GM23338 (cell line): Measurements from ENCODE around the gene TGFBRAP1. TPM values are rescaled to one million over a fixed set of nuclear protein-coding genes. Genes with fewer than 3 reads are reported as not detected.
A peak's percentile ranks its signal among the peaks of the same experiment; 100 is the strongest.

Source experiments
- ATAC-seq: fragments of 200-7000 bp; cut with Tn5 transposase; 3 replicates; pipeline ENCODE4 v1.9.1; 2020
- DNase-seq: peaks from one replicate; pipeline ENCODE4 v3.0.0-alpha.2; 2015; ENCODE audit warnings: low spot score
- H2AFZ ChIP-seq: fragments of 200-600 bp; sonication (generic); 2 replicates; pipeline ENCODE4 v1.8.0; 2016; ENCODE audit warnings: antibody characterized with exemption, mild to moderate bottlenecking, moderate library complexity
- H3F3A ChIP-seq: fragments of 200-600 bp; sonication (generic); replicated peaks from 2 replicates; pipeline ENCODE4 v1.8.0; 2017; ENCODE audit warnings: antibody characterized with exemption, mixed run types, low read depth
- H3K27ac ChIP-seq: fragments of 200-600 bp; sonication (generic); 2 replicates; pipeline ENCODE4 v1.6.1; 2016; ENCODE audit warnings: low read depth
- H3K27me3 ChIP-seq: fragments of 200-600 bp; sonication (generic); 2 replicates; pipeline ENCODE4 v1.8.0; 2016; ENCODE audit warnings: mild to moderate bottlenecking, mixed run types, moderate library complexity; ENCODE audit not compliant: insufficient read depth
- H3K36me3 ChIP-seq: fragments of 200-600 bp; sonication (generic); 2 replicates; pipeline ENCODE4 v1.8.0; 2016; ENCODE audit warnings: mild to moderate bottlenecking; ENCODE audit not compliant: insufficient read depth
- H3K4me1 ChIP-seq: fragments of 200-600 bp; sonication (generic); 2 replicates; pipeline ENCODE4 v1.8.0; 2016; ENCODE audit warnings: mild to moderate bottlenecking, moderate library complexity; ENCODE audit not compliant: insufficient read depth
- H3K4me2 ChIP-seq: fragments of 200-600 bp; sonication (generic); 2 replicates; pipeline ENCODE4 v1.7.1; 2017; ENCODE audit warnings: mixed run types
- H3K4me3 ChIP-seq: fragments of 200-600 bp; sonication (generic); 2 replicates; pipeline ENCODE4 v1.6.1; 2016; ENCODE audit warnings: mixed run types
- H3K79me2 ChIP-seq: fragments of 200-600 bp; sonication (generic); replicated peaks from 2 replicates; pipeline ENCODE4 v1.8.0; 2017; ENCODE audit warnings: mild to moderate bottlenecking; ENCODE audit not compliant: insufficient read depth
- H3K9me2 ChIP-seq: fragments of 200-600 bp; sonication (generic); 2 replicates; pipeline ENCODE4 v1.8.0; 2017; ENCODE audit not compliant: insufficient read depth
- H4K20me1 ChIP-seq: fragments of 200-600 bp; sonication (generic); replicated peaks from 2 replicates; pipeline ENCODE4 v1.8.0; 2017; ENCODE audit warnings: mild to moderate bottlenecking; ENCODE audit not compliant: insufficient read depth
- H3K27ac Mint-ChIP-seq: 2 replicates; pipeline ENCODE4 v1.8.0; 2020; ENCODE audit warnings: inconsistent platforms, mild to moderate bottlenecking, moderate library complexity, mixed read lengths
- H3K27me3 Mint-ChIP-seq: 3 replicates; pipeline ENCODE4 v1.8.0; 2022; ENCODE audit warnings: low read depth, mild to moderate bottlenecking, moderate library complexity, mixed read lengths, inconsistent platforms; ENCODE audit not compliant: insufficient read depth, poor library complexity
- H3K36me3 Mint-ChIP-seq: 3 replicates; pipeline ENCODE4 v1.8.0; 2021; ENCODE audit warnings: low read depth, mild to moderate bottlenecking, inconsistent platforms, moderate library complexity, mixed read lengths
- H3K4me1 Mint-ChIP-seq: 3 replicates; pipeline ENCODE4 v1.8.0; 2020; ENCODE audit warnings: mild to moderate bottlenecking, inconsistent platforms, mixed read lengths
- H3K4me3 Mint-ChIP-seq: 3 replicates; pipeline ENCODE4 v1.8.0; 2021; ENCODE audit warnings: moderate library complexity, mild to moderate bottlenecking, inconsistent platforms, mixed read lengths
- H3K9me3 Mint-ChIP-seq: 3 replicates; pipeline ENCODE4 v1.8.0; 2020; ENCODE audit warnings: moderate library complexity, mild to moderate bottlenecking, inconsistent platforms, mixed read lengths
- CREB1 ChIP-seq: fragments of 250-450 bp; sonication (Bioruptor Pico); IDR thresholded peaks from 2 replicates; pipeline ENCODE4 v1.5.0; 2020; ENCODE audit warnings: low read depth, mild to moderate bottlenecking, moderate library complexity
- ETS1 ChIP-seq: IDR thresholded peaks from 2 replicates; pipeline ENCODE4 v1.6.1; 2016; ENCODE audit warnings: antibody characterized with exemption
- JUNB ChIP-seq: IDR thresholded peaks from one replicate; pipeline ENCODE4 v1.6.1; 2016; ENCODE audit warnings: antibody characterized with exemption; ENCODE audit not compliant: unreplicated experiment
- NANOG ChIP-seq: IDR thresholded peaks from 2 replicates; pipeline ENCODE4 v1.6.1; 2016; ENCODE audit warnings: antibody characterized with exemption, borderline replicate concordance
- POLR2AphosphoS5 ChIP-seq: IDR thresholded peaks from 2 replicates; pipeline ENCODE4 v1.6.1; 2016; ENCODE audit warnings: antibody characterized with exemption, low read depth
- STAT1 ChIP-seq: IDR thresholded peaks from one replicate; pipeline ENCODE4 v1.6.1; 2016; ENCODE audit warnings: antibody characterized with exemption; ENCODE audit not compliant: unreplicated experiment
- ZNF114 ChIP-seq: fragments of 250-450 bp; sonication (Bioruptor Pico); IDR thresholded peaks from 2 replicates; pipeline ENCODE4 v1.5.0; 2020; ENCODE audit warnings: mild to moderate bottlenecking, moderate library complexity
- ZNF331 ChIP-seq: fragments of 250-450 bp; sonication (Bioruptor Pico); IDR thresholded peaks from 2 replicates; pipeline ENCODE4 v1.5.0; 2020; ENCODE audit warnings: low read depth, mild to moderate bottlenecking, moderate library complexity
- polyA plus RNA-seq: library from polyadenylated mRNA; unstranded; fragments of >200 nt; fragmentation: Nextera tagmentation; extraction: Ambion mirVana; gene quantifications from 2 replicates; pipeline ENCODE4 v1.2.1, GENCODE V29; 2016
- total RNA-seq: library from RNA; depleted of rRNA; stranded (reverse); fragments of >200 nt; shearing (Covaris generic); gene quantifications from 2 replicates; pipeline ENCODE4 v1.2.3, GENCODE V29; 2014
- TF ChIP-seq, protein P1 (sequence below): IDR thresholded peaks from one replicate; pipeline ENCODE4 v1.6.1; 2018; ENCODE audit warnings: antibody characterized with exemption; ENCODE audit not compliant: unreplicated experiment
- TF ChIP-seq, protein P2 (sequence below), 2 experiments: fragments of 200-600 bp in 1 of 2; sonication (generic) in 1 of 2; conservative IDR thresholded peaks; 2 replicates each; pipeline versions ENCODE4 v1.5.1 to v1.6.1; 2016 to 2017; ENCODE audit warnings: antibody characterized with exemption in 2 of 2, low read depth in 2 of 2, mild to moderate bottlenecking in 2 of 2, moderate library complexity in 1 of 2

The TGFBRAP1 gene
- total and polyA plus RNA-seq, 2 experiments from 2014 or later, result 6.3 to 23.5 TPM

GRCh38 chr2:105324732-105325131 lies 4.8 kb downstream of the TGFBRAP1 start:
- H3F3A ChIP-seq, result no peaks in the 10 kb centered on the region
- peaks cover 4% of the 10 kb centered on the region; the same call in 1 of the 2 replicates for H4K20me1 ChIP-seq
- Mint-ChIP-seq H3K36me3 (peaks cover 8% of the 10 kb centered on the region; the same call in 2 of the 3 replicates), H3K27ac (peak overlapping the region; percentile 85), H3K4me1 (peaks cover 26% of the 10 kb centered on the region), H3K27me3 (peaks cover 6% of the 10 kb centered on the region), H3K9me3 (no peaks in the 10 kb centered on the region), H3K4me3 (no peak overlapping the region)
- TF ChIP-seq STAT1, result no peak
- no peak for TF ChIP-seq JUNB
- TF ChIP-seq ETS1, result no peak
- TF ChIP-seq ZNF331 (CRISPR knock-in tag), result no peak
- TF ChIP-seq CREB1 (CRISPR knock-in tag), result no peak
- TF ChIP-seq NANOG, result no peak
- peak overlapping the region; percentile 22 for H3K4me2 ChIP-seq
- H3K4me1 ChIP-seq, result peaks cover 7% of the 10 kb centered on the region
- no peaks in the 10 kb centered on the region for H3K27me3 ChIP-seq
- H3K9me2 ChIP-seq, result no peaks in the 10 kb centered on the region
- H3K36me3 ChIP-seq, result no peaks in the 10 kb centered on the region
- H3K4me3 ChIP-seq, result no peak overlapping the region
- ATAC-seq (no peak; the same call in 2 of the 3 replicates), DNase-seq (peak; percentile 50)
- H3K27ac ChIP-seq, result peak overlapping the region; percentile 61; the same call in 1 of the 2 replicates
- H3K79me2 ChIP-seq, result peaks cover 89% of the 10 kb centered on the region
- H2AFZ ChIP-seq, result no peak overlapping the region

GRCh38 chr2:105324101-105324500 lies 5.4 kb downstream of the TGFBRAP1 start:
- H3K4me1 Mint-ChIP-seq, result peaks cover 25% of the 10 kb centered on the region
- DNase-seq, result no peak
- peaks cover 89% of the 10 kb centered on the region for H3K79me2 ChIP-seq
- TF ChIP-seq NANOG, result no peak
- no peak for TF ChIP-seq ETS1
- no peak for TF ChIP-seq ZNF331 (CRISPR knock-in tag)
- no peak for TF ChIP-seq POLR2AphosphoS5
- TF ChIP-seq, protein P1, sequence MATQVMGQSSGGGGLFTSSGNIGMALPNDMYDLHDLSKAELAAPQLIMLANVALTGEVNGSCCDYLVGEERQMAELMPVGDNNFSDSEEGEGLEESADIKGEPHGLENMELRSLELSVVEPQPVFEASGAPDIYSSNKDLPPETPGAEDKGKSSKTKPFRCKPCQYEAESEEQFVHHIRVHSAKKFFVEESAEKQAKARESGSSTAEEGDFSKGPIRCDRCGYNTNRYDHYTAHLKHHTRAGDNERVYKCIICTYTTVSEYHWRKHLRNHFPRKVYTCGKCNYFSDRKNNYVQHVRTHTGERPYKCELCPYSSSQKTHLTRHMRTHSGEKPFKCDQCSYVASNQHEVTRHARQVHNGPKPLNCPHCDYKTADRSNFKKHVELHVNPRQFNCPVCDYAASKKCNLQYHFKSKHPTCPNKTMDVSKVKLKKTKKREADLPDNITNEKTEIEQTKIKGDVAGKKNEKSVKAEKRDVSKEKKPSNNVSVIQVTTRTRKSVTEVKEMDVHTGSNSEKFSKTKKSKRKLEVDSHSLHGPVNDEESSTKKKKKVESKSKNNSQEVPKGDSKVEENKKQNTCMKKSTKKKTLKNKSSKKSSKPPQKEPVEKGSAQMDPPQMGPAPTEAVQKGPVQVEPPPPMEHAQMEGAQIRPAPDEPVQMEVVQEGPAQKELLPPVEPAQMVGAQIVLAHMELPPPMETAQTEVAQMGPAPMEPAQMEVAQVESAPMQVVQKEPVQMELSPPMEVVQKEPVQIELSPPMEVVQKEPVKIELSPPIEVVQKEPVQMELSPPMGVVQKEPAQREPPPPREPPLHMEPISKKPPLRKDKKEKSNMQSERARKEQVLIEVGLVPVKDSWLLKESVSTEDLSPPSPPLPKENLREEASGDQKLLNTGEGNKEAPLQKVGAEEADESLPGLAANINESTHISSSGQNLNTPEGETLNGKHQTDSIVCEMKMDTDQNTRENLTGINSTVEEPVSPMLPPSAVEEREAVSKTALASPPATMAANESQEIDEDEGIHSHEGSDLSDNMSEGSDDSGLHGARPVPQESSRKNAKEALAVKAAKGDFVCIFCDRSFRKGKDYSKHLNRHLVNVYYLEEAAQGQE, result no peak
- TF ChIP-seq, protein P2, sequence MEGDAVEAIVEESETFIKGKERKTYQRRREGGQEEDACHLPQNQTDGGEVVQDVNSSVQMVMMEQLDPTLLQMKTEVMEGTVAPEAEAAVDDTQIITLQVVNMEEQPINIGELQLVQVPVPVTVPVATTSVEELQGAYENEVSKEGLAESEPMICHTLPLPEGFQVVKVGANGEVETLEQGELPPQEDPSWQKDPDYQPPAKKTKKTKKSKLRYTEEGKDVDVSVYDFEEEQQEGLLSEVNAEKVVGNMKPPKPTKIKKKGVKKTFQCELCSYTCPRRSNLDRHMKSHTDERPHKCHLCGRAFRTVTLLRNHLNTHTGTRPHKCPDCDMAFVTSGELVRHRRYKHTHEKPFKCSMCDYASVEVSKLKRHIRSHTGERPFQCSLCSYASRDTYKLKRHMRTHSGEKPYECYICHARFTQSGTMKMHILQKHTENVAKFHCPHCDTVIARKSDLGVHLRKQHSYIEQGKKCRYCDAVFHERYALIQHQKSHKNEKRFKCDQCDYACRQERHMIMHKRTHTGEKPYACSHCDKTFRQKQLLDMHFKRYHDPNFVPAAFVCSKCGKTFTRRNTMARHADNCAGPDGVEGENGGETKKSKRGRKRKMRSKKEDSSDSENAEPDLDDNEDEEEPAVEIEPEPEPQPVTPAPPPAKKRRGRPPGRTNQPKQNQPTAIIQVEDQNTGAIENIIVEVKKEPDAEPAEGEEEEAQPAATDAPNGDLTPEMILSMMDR (conservative IDR thresholded peaks at IDR 0.05; ENCODE audit: low read depth in 2 of 2), result no peak
- no peak for TF ChIP-seq STAT1
- TF ChIP-seq ZNF114 (CRISPR knock-in tag), result no peak

More at GRCh38 chr2:105324101-105324500, 5.4 kb downstream of the TGFBRAP1 start:
- H3K9me2 ChIP-seq, result no peaks in the 10 kb centered on the region
- H3K27me3 ChIP-seq, result no peaks in the 10 kb centered on the region
- H3K36me3 Mint-ChIP-seq, result peaks cover 8% of the 10 kb centered on the region; the same call in 2 of the 3 replicates
- no peak overlapping the region for H3K4me3 Mint-ChIP-seq
- no peaks in the 10 kb centered on the region for H3K36me3 ChIP-seq
- H3K27ac ChIP-seq, result peak overlapping the region; percentile 61; the same call in 1 of the 2 replicates
- H3F3A ChIP-seq, result no peaks in the 10 kb centered on the region
- ATAC-seq, result no peak
- peaks cover 5% of the 10 kb centered on the region; the same call in 1 of the 2 replicates for H4K20me1 ChIP-seq
- H3K9me3 Mint-ChIP-seq, result no peaks in the 10 kb centered on the region
- no peak overlapping the region for H3K4me2 ChIP-seq
- no peak overlapping the region for H2AFZ ChIP-seq
- peaks cover 7% of the 10 kb centered on the region for H3K4me1 ChIP-seq
- H3K27me3 Mint-ChIP-seq, result peaks cover 5% of the 10 kb centered on the region
- no peak overlapping the region for H3K27ac Mint-ChIP-seq
- no peak overlapping the region for H3K4me3 ChIP-seq
